Esophagus muscularis mucosa (tissue), 4 donors: ENCODE measurements around the gene FBXO34. TPM values are rescaled to one million over a fixed set of nuclear protein-coding genes. Genes with fewer than 3 reads are reported as not detected.

Experiments
- DNase-seq: peaks from one replicate; pipeline ENCODE4 v3.0.0-alpha.2; 2017; ENCODE audit errors: extremely low spot score
- H3K27ac ChIP-seq, 4 donors: fragments of 200-600 bp; sonication (generic); replicated peaks in 1 of 4; 1 replicate in 3 of 4; 2 replicates in 1 of 4; pipeline ENCODE4 v1.5.1; 2016 to 2019; ENCODE audit warnings: mild to moderate bottlenecking in 1 of 4
- H3K27me3 ChIP-seq, 4 donors: fragments of 200-600 bp; sonication (generic); one replicate each; pipeline versions ENCODE4 v1.5.1 to v1.6.0; 2016 to 2019
- H3K36me3 ChIP-seq, 4 donors: fragments of 200-600 bp; sonication (generic); one replicate each; pipeline ENCODE4 v1.5.1; 2016 to 2019
- H3K4me1 ChIP-seq, 4 donors: fragments of 200-600 bp; sonication (generic); one replicate each; pipeline ENCODE4 v1.5.1; 2016 to 2019
- H3K4me3 ChIP-seq, 4 donors: fragments of 200-600 bp; sonication (generic); 1 replicate in 2 of 4; 2 replicates in 2 of 4; pipeline ENCODE4 v1.5.1; 2016 to 2019; ENCODE audit warnings: mild to moderate bottlenecking in 4 of 4, moderate library complexity in 1 of 4
- H3K9me3 ChIP-seq, 4 donors: fragments of 200-600 bp; sonication (generic); 1 replicate in 3 of 4; 2 replicates in 1 of 4; pipeline ENCODE4 v1.5.1; 2016 to 2019
- EP300 ChIP-seq: sonication (generic); formaldehyde crosslinking; IDR thresholded peaks from one replicate; pipeline ENCODE4 v1.6.1; 2017; ENCODE audit warnings: antibody characterized with exemption
- POLR2A ChIP-seq: fragments of 450-650 bp; IDR thresholded peaks from one replicate; pipeline ENCODE4 v1.6.1; 2017; ENCODE audit warnings: antibody characterized with exemption, moderate library complexity, mild to moderate bottlenecking, low read depth
- POLR2AphosphoS5 ChIP-seq, 2 donors: sonication (generic); formaldehyde crosslinking; IDR thresholded peaks; one replicate each; pipeline ENCODE4 v1.6.1; 2017; ENCODE audit warnings: antibody characterized with exemption in 2 of 2
- WGBS: methylation state at CpG from one replicate; pipeline ENCODE4 v1.1.5; 2018; 5-methylcytosine and 5-hydroxymethylcytosine counted together
- intact Hi-C: fragments of 100-400 bp; cut with DNase I; formaldehyde crosslinking; loops from one replicate; pipeline ENCODE4 v1.15.1; 2023
- small RNA-seq, 3 donors: library from RNA; depleted of rRNA; stranded (forward); fragments of <200 nt; gene quantifications; one replicate each; pipeline ENCODE3, GENCODE V24; 2016
- total RNA-seq, 4 donors: library from RNA; depleted of rRNA; stranded (reverse); fragments of >200 nt; gene quantifications; one replicate each; pipeline versions ENCODE4 v1.1.0 to v1.2.1, GENCODE V29; 2016
- TF ChIP-seq, protein P1 (sequence below), 3 experiments: fragments of 200-600 bp in 2 of 3; fragments of 450-650 bp in 1 of 3; sonication (generic) in 2 of 3; IDR thresholded peaks; one replicate each; pipeline ENCODE4 v1.5.1; 2017 to 2019; ENCODE audit warnings: antibody characterized with exemption in 3 of 3, mild to moderate bottlenecking in 2 of 3, moderate library complexity in 1 of 3

The FBXO34 gene
- total RNA-seq, 4 donors from 2014 or later: 16.2 to 22.0 (median 20.4) TPM

DNA sequence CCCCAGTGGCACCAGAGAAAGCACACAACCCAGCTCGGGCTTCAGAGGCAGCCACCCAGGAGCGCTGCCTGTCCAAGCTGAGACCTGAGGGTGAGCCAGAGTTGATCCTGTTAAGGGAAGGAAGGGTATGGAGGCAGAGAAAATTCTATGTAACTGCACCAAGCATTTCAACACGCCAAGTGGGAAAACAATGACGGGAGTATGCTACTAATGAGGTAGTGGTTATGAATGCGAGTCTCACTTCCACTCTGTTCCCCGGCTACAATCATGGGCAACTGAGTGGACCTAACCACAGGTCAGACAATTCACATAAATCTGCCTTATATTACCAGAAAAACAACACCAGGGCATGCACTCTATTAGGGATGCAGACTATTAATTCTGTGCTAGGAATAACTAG is 130.5 kb downstream of the FBXO34 start:
- Histone ChIP-seq H3K4me3 (no peak overlapping the region), H3K27me3 (no peaks in the 10 kb centered on the region), H3K9me3 (no peaks in the 10 kb centered on the region), H3K27ac (no peak overlapping the region), H3K4me1 (peaks cover 15 to 30% (median 24%) of the 10 kb centered on the region in 4 donors), H3K36me3 (peaks cover 0 to 2% (median 1%) of the 10 kb centered on the region in 4 donors)
- WGBS: 94% methylated on average over 6 of the region's 6 CpGs
- intact Hi-C loops: no loop called here
- TF ChIP-seq EP300 (no peak), POLR2A (no peak), POLR2AphosphoS5 (IDR thresholded peaks at IDR 0.05) (no peak)
- TF ChIP-seq, protein P1, sequence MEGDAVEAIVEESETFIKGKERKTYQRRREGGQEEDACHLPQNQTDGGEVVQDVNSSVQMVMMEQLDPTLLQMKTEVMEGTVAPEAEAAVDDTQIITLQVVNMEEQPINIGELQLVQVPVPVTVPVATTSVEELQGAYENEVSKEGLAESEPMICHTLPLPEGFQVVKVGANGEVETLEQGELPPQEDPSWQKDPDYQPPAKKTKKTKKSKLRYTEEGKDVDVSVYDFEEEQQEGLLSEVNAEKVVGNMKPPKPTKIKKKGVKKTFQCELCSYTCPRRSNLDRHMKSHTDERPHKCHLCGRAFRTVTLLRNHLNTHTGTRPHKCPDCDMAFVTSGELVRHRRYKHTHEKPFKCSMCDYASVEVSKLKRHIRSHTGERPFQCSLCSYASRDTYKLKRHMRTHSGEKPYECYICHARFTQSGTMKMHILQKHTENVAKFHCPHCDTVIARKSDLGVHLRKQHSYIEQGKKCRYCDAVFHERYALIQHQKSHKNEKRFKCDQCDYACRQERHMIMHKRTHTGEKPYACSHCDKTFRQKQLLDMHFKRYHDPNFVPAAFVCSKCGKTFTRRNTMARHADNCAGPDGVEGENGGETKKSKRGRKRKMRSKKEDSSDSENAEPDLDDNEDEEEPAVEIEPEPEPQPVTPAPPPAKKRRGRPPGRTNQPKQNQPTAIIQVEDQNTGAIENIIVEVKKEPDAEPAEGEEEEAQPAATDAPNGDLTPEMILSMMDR (IDR thresholded peaks at IDR 0.05): no peak
- no peak for DNase-seq

Small RNA genes within 50 kb of the gene (small RNA-seq; reads per million reads assigned to genes)
- 0 reads per million in 3 donors for gene AL356801.1

Other genes starting within 250 kb of the FBXO34 start
- 1 to 10 TPM; 1.1 to 4.2 (median 1.4) TPM for gene WDHD1, start 244.3 kb upstream of the FBXO34 start, total RNA-seq
- gene SOCS4, start 244.2 kb upstream of the FBXO34 start, total RNA-seq: 10 to 100 TPM; 29.7 to 43.2 (median 36.3) TPM
- gene MAPK1IP1L, start 219.8 kb upstream of the FBXO34 start, total RNA-seq: 10 to 100 TPM; 36.5 to 95.4 (median 61.0) TPM
- 100 to 1,000 TPM; 247 to 398 (median 297) TPM for gene LGALS3, start 142.2 kb upstream of the FBXO34 start, total RNA-seq
- gene DLGAP5, start 79.8 kb upstream of the FBXO34 start, total RNA-seq: under 1 TPM in 1 of 4 donors, not detected in 3; 0.69 TPM
- gene ATG14, start 140.4 kb downstream of the FBXO34 start, total RNA-seq: 10 to 100 TPM; 13.2 to 19.5 (median 15.4) TPM
- gene TBPL2, start 169.2 kb downstream of the FBXO34 start, total RNA-seq: not detected